SK-N-SH (cell line): ENCODE measurements around the gene GAS7. TPM values are rescaled to one million over a fixed set of nuclear protein-coding genes. Genes with fewer than 3 reads are reported as not detected.

ENCODE experiments used
- CTCF ChIA-PET: fragments of 300-600, 350-600 bp; formaldehyde crosslinking; extraction: SDS; loops from one replicate; lab custom pipeline; 2021; lab: Yijun Ruan, JAX
- POLR2A ChIA-PET: fragments of 350-600 bp; sonication (Branson Sonifier 250); formaldehyde crosslinking; extraction: SDS; loops from one replicate; lab custom pipeline; 2020; ENCODE audit warnings: antibody characterized with exemption, inconsistent platforms; lab: Yijun Ruan, JAX
- DNase-seq: peaks from one replicate; pipeline ENCODE4 v3.0.0; 2012
- H2AFZ ChIP-seq: fragments of 200-600 bp; sonication (generic); 2 replicates; pipeline ENCODE4 v1.8.1; 2016; ENCODE audit warnings: antibody characterized with exemption, mild to moderate bottlenecking, low read depth
- H3F3A ChIP-seq: fragments of 200-600 bp; sonication (generic); replicated peaks from 2 replicates; pipeline ENCODE3; 2016; ENCODE audit warnings: antibody characterized with exemption, mild to moderate bottlenecking; ENCODE audit not compliant: insufficient read depth
- H3K27ac ChIP-seq, 2 experiments: fragments of 200-500 bp in 1 of 2; fragments of 200-600 bp in 1 of 2; sonication (Bioruptor generic) in 1 of 2; sonication (generic), shearing (Covaris generic) in 1 of 2; 2 replicates each; pipeline versions ENCODE4 v1.5.1 to v1.6.1; 2014 to 2016; ENCODE audit warnings: low read depth in 2 of 2, inconsistent platforms in 1 of 2, low read length in 1 of 2, mild to moderate bottlenecking in 1 of 2, mixed read lengths in 1 of 2
- H3K27me3 ChIP-seq: fragments of 200-600 bp; sonication (generic), shearing (Covaris generic); 2 replicates; pipeline ENCODE4 v1.6.1; 2016; ENCODE audit warnings: mixed run types; ENCODE audit not compliant: insufficient read depth
- H3K36me3 ChIP-seq, 2 experiments: fragments of 200-500 bp in 1 of 2; fragments of 200-600 bp in 1 of 2; sonication (Bioruptor generic) in 1 of 2; sonication (generic) in 1 of 2; replicated peaks in 1 of 2; 2 replicates each; pipeline versions ENCODE3 to v1.5.1; 2014 to 2016; ENCODE audit warnings: low read length in 1 of 2, mild to moderate bottlenecking in 1 of 2; ENCODE audit not compliant: insufficient read depth in 2 of 2, control insufficient read depth in 1 of 2
- H3K4me1 ChIP-seq, 2 experiments: fragments of 200-500 bp in 1 of 2; fragments of 200-600 bp in 1 of 2; sonication (Bioruptor generic) in 1 of 2; sonication (generic), shearing (Covaris generic) in 1 of 2; 2 replicates each; pipeline versions ENCODE4 v1.5.1 to v1.6.1; 2014 to 2016; ENCODE audit warnings: low read depth in 1 of 2, low read length in 1 of 2, mixed run types in 1 of 2; ENCODE audit not compliant: insufficient read depth in 2 of 2, control insufficient read depth in 1 of 2
- H3K4me2 ChIP-seq: fragments of 200-600 bp; sonication (generic), shearing (Covaris generic); 2 replicates; pipeline ENCODE4 v1.6.1; 2017; ENCODE audit warnings: mixed run types
- H3K4me3 ChIP-seq, 2 experiments: fragments of 200-500 bp in 1 of 2; fragments of 200-600 bp in 1 of 2; sonication (Bioruptor generic) in 1 of 2; sonication (generic), shearing (Covaris generic) in 1 of 2; 2 replicates each; pipeline versions ENCODE4 v1.5.1 to v1.8.1; 2014 to 2016; ENCODE audit warnings: low read depth in 2 of 2, inconsistent platforms in 1 of 2, low read length in 1 of 2, mild to moderate bottlenecking in 1 of 2, mixed read lengths in 1 of 2, moderate library complexity in 1 of 2
- H3K79me2 ChIP-seq: fragments of 200-600 bp; sonication (generic); 2 replicates; pipeline ENCODE4 v1.8.1; 2017; ENCODE audit warnings: mild to moderate bottlenecking; ENCODE audit not compliant: insufficient read depth
- H3K9ac ChIP-seq: fragments of 200-600 bp; sonication (generic); 2 replicates; pipeline ENCODE4 v1.6.1; 2017; ENCODE audit warnings: mixed run types
- H3K9me2 ChIP-seq: fragments of 200-600 bp; sonication (generic); 2 replicates; pipeline ENCODE4 v1.6.1; 2017; ENCODE audit warnings: mixed run types
- H3K9me3 ChIP-seq: fragments of 200-600 bp; sonication (generic); 2 replicates; pipeline ENCODE4 v1.6.1; 2017; ENCODE audit warnings: mixed run types, mild to moderate bottlenecking, moderate library complexity
- H4K20me1 ChIP-seq: fragments of 200-600 bp; sonication (generic); 2 replicates; pipeline ENCODE4 v1.6.1; 2017; ENCODE audit warnings: mild to moderate bottlenecking, mixed run types; ENCODE audit not compliant: insufficient read depth
- CHD2 ChIP-seq: fragments of 150-350 bp; IDR thresholded peaks from 2 replicates; pipeline ENCODE4 v1.6.1; 2018; ENCODE audit warnings: low read length; ENCODE audit not compliant: partially characterized antibody
- EP300 ChIP-seq, 2 experiments: IDR thresholded peaks; 2 replicates each; pipeline versions ENCODE4 v1.4.0 to v1.6.1; 2012; ENCODE audit warnings: borderline replicate concordance in 1 of 2, low read depth in 1 of 2, low read length in 1 of 2
- EZH2phosphoT487 ChIP-seq: fragments of 200-600 bp; sonication (generic); IDR thresholded peaks from 2 replicates; pipeline ENCODE4 v1.6.1; 2017; ENCODE audit warnings: low read depth, mixed run types, mild to moderate bottlenecking, antibody characterized with exemption, moderate library complexity, borderline replicate concordance
- FOSL2 ChIP-seq: IDR thresholded peaks from 2 replicates; pipeline ENCODE4 v1.4.0; 2012; ENCODE audit warnings: low read depth, mild to moderate bottlenecking, moderate library complexity, borderline replicate concordance
- MEF2A ChIP-seq: IDR thresholded peaks from 2 replicates; pipeline ENCODE4 v1.4.0; 2012; ENCODE audit warnings: low read depth, borderline replicate concordance
- MXI1 ChIP-seq: IDR thresholded peaks from 2 replicates; pipeline ENCODE4 v1.6.1; 2012; ENCODE audit warnings: mild to moderate bottlenecking, low read depth, low read length, improper control_type of control experiment
- TCF12 ChIP-seq: IDR thresholded peaks from 2 replicates; pipeline ENCODE4 v1.4.0; 2012
- TEAD4 ChIP-seq: IDR thresholded peaks from 2 replicates; pipeline ENCODE4 v1.4.0; 2012; ENCODE audit warnings: mild to moderate bottlenecking, borderline replicate concordance; ENCODE audit not compliant: insufficient read depth
- USF1 ChIP-seq: IDR thresholded peaks from 2 replicates; pipeline ENCODE4 v1.4.0; 2012; ENCODE audit warnings: low read depth, borderline replicate concordance
- WGBS: methylation state at CpG from one replicate; pipeline ENCODE4 v1.1.6; 2017; ENCODE audit warnings: low lambda C conversion rate; 5-methylcytosine and 5-hydroxymethylcytosine counted together
- polyA plus RNA-seq, 3 experiments: library from polyadenylated mRNA; depleted of rRNA; stranded (reverse); fragments of >200 nt; gene quantifications; 2 replicates each; pipeline ENCODE4 v1.2.3, GENCODE V29; 2012
- TF ChIP-seq, protein P1 (sequence below): IDR thresholded peaks from 2 replicates; pipeline ENCODE4 v1.4.0; 2012; ENCODE audit warnings: low read depth, borderline replicate concordance
- TF ChIP-seq, protein P2 (sequence below): IDR thresholded peaks from 2 replicates; pipeline ENCODE4 v1.6.1; 2012; ENCODE audit warnings: mild to moderate bottlenecking, low read depth, low read length, moderate library complexity

Gene GAS7
- polyA plus RNA-seq, 1 of the 3 experiments (the other 2 are of a cell fraction): 0.12 TPM

DNA sequence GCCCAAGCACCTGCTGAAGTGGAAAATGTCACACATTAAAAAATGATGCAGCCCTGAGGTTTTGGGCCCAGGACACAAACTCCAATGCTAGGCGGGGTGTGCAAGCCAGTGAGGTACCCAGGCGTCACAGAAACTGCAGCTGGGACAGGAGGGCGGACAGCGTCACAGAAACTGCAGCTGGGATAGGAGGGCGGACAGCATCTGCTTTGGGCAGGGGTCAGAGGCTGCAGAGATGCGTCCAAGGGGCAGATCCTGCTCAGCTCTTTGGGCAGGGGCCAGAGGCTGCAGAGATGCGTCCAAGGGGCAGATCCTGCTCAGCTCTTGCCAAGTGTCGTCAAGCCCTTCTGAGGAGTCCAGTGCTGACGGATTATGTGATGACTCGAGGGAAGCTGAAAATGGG is 249.5 kb downstream of the GAS7 start:
- POLR2A ChIA-PET: no interaction called here
- peaks cover 4% of the 10 kb centered on the region; the same call in 1 of the 2 replicates for H3K27me3 ChIP-seq
- H3K9me3 ChIP-seq: no peaks in the 10 kb centered on the region
- no peak overlapping the region for H3K9ac ChIP-seq
- H3F3A ChIP-seq: no peaks in the 10 kb centered on the region
- H3K4me1 ChIP-seq: no peaks in the 10 kb centered on the region
- no peaks in the 10 kb centered on the region for H3K36me3 ChIP-seq
- H3K27ac ChIP-seq: no peak overlapping the region
- CTCF ChIA-PET: no interaction called here
- no peak overlapping the region for H3K4me3 ChIP-seq
- no peaks in the 10 kb centered on the region for H3K9me2 ChIP-seq
- no peaks in the 10 kb centered on the region for H4K20me1 ChIP-seq
- H2AFZ ChIP-seq: no peak overlapping the region
- no peaks in the 10 kb centered on the region for H3K79me2 ChIP-seq
- 18% methylated on average over 6 of the region's 10 CpGs for WGBS
- H3K4me2 ChIP-seq: no peak overlapping the region
- DNase-seq: no peak
- TF ChIP-seq TCF12: no peak

- H3K79me2 ChIP-seq: no peaks in the 10 kb centered on the region
- no peaks in the 10 kb centered on the region for H3F3A ChIP-seq
- ChIA-PET CTCF (interaction anchor here (3.5 kb wide), 1 partner anchor 17 kb away, joined by 17 read pairs; no protein-coding TSS in a partner anchor), POLR2A (no interaction called here)
- H3K36me3 ChIP-seq: no peaks in the 10 kb centered on the region
- DNase-seq: no peak
- no peak overlapping the region for H3K9ac ChIP-seq
- no peaks in the 10 kb centered on the region for H3K9me2 ChIP-seq
- no peaks in the 10 kb centered on the region for H3K9me3 ChIP-seq
- H3K27ac ChIP-seq: no peak overlapping the region
- H3K4me3 ChIP-seq: no peak overlapping the region
- H3K4me2 ChIP-seq: no peak overlapping the region
- H2AFZ ChIP-seq: no peak overlapping the region
- no peaks in the 10 kb centered on the region for H3K4me1 ChIP-seq
- H4K20me1 ChIP-seq: no peaks in the 10 kb centered on the region
- no peak for TF ChIP-seq CHD2
- TF ChIP-seq TEAD4: no peak
- no peak for TF ChIP-seq USF1
- TF ChIP-seq MEF2A: no peak
- TF ChIP-seq, protein P1, sequence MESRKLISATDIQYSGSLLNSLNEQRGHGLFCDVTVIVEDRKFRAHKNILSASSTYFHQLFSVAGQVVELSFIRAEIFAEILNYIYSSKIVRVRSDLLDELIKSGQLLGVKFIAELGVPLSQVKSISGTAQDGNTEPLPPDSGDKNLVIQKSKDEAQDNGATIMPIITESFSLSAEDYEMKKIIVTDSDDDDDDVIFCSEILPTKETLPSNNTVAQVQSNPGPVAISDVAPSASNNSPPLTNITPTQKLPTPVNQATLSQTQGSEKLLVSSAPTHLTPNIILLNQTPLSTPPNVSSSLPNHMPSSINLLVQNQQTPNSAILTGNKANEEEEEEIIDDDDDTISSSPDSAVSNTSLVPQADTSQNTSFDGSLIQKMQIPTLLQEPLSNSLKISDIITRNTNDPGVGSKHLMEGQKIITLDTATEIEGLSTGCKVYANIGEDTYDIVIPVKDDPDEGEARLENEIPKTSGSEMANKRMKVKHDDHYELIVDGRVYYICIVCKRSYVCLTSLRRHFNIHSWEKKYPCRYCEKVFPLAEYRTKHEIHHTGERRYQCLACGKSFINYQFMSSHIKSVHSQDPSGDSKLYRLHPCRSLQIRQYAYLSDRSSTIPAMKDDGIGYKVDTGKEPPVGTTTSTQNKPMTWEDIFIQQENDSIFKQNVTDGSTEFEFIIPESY: no peak
- TF ChIP-seq FOSL2: no peak
- TF ChIP-seq MXI1: no peak
- no peak for TF ChIP-seq EZH2phosphoT487
- TF ChIP-seq EP300 (IDR thresholded peaks at IDR 0.05; ENCODE audit: borderline replicate concordance in 1 of 2, low read depth in 1 of 2, low read length in 1 of 2): no peak
- TF ChIP-seq, protein P2, sequence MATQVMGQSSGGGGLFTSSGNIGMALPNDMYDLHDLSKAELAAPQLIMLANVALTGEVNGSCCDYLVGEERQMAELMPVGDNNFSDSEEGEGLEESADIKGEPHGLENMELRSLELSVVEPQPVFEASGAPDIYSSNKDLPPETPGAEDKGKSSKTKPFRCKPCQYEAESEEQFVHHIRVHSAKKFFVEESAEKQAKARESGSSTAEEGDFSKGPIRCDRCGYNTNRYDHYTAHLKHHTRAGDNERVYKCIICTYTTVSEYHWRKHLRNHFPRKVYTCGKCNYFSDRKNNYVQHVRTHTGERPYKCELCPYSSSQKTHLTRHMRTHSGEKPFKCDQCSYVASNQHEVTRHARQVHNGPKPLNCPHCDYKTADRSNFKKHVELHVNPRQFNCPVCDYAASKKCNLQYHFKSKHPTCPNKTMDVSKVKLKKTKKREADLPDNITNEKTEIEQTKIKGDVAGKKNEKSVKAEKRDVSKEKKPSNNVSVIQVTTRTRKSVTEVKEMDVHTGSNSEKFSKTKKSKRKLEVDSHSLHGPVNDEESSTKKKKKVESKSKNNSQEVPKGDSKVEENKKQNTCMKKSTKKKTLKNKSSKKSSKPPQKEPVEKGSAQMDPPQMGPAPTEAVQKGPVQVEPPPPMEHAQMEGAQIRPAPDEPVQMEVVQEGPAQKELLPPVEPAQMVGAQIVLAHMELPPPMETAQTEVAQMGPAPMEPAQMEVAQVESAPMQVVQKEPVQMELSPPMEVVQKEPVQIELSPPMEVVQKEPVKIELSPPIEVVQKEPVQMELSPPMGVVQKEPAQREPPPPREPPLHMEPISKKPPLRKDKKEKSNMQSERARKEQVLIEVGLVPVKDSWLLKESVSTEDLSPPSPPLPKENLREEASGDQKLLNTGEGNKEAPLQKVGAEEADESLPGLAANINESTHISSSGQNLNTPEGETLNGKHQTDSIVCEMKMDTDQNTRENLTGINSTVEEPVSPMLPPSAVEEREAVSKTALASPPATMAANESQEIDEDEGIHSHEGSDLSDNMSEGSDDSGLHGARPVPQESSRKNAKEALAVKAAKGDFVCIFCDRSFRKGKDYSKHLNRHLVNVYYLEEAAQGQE: no peak
- peaks cover 4% of the 10 kb centered on the region; the same call in 1 of the 2 replicates for H3K27me3 ChIP-seq
- WGBS: 20% methylated on average over 6 of the region's 7 CpGs
Measured at GRCh38 chr17:9944704-9945103, 253.7 kb downstream of the GAS7 start.
